Breast epithelium (tissue), 3 donors: Measurements from ENCODE around the gene CACNG8.

Experiments
- POLR2AphosphoS5 ChIP-seq, 3 donors: sonication (generic); formaldehyde crosslinking; IDR thresholded peaks; one replicate each; pipeline ENCODE4 v1.6.1; 2017; ENCODE audit warnings: antibody characterized with exemption in 3 of 3
- TF ChIP-seq, protein P1 (sequence below), 3 donors: fragments of 450-650 bp; IDR thresholded peaks; one replicate each; pipeline ENCODE4 v1.5.1; 2016 to 2017; ENCODE audit warnings: antibody characterized with exemption in 3 of 3, mild to moderate bottlenecking in 3 of 3, moderate library complexity in 3 of 3

- TF ChIP-seq, protein P1, sequence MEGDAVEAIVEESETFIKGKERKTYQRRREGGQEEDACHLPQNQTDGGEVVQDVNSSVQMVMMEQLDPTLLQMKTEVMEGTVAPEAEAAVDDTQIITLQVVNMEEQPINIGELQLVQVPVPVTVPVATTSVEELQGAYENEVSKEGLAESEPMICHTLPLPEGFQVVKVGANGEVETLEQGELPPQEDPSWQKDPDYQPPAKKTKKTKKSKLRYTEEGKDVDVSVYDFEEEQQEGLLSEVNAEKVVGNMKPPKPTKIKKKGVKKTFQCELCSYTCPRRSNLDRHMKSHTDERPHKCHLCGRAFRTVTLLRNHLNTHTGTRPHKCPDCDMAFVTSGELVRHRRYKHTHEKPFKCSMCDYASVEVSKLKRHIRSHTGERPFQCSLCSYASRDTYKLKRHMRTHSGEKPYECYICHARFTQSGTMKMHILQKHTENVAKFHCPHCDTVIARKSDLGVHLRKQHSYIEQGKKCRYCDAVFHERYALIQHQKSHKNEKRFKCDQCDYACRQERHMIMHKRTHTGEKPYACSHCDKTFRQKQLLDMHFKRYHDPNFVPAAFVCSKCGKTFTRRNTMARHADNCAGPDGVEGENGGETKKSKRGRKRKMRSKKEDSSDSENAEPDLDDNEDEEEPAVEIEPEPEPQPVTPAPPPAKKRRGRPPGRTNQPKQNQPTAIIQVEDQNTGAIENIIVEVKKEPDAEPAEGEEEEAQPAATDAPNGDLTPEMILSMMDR (IDR thresholded peaks at IDR 0.05) = no peak
- no peak for TF ChIP-seq POLR2AphosphoS5 (IDR thresholded peaks at IDR 0.05)
Observed at GRCh38 chr19:53945998-53946397, 16.7 kb upstream of the CACNG8 start.
